ENCODE data around the gene PLBD1. TPM values are rescaled to one million over a fixed set of nuclear protein-coding genes. Genes with fewer than 3 reads are reported as not detected.

PLBD1 gene
- total and polyA plus RNA-seq, 12 donors: 6.4 to 45.1 (median 27.6) TPM

- ATAC-seq: no peak
- no peak for TF ChIP-seq CTCF (IDR thresholded peaks at IDR 0.05)
- no peak for DNase-seq
- H3K4me3 ChIP-seq: no peak overlapping the region
- H3K4me1 ChIP-seq: no peaks in the 10 kb centered on the region
- no peaks in the 10 kb centered on the region for H3K9me3 ChIP-seq
- no peak overlapping the region for H3K27ac ChIP-seq
- 96 to 100% methylated on average over 2 of the region's 2 CpGs for WGBS, 2 donors
- intact Hi-C loops (cut with DNase I): no loop called here
- H3K36me3 ChIP-seq: peaks cover 3 to 100% (median 71%) of the 10 kb centered on the region in 9 donors
- no peaks in the 10 kb centered on the region for H3K27me3 ChIP-seq
These were observed 84.8 kb downstream of the PLBD1 start for GRCh38 chr12:14482886-14483285.

GRCh38 chr12:14482361-14482760, 85.3 kb downstream of the PLBD1 start:
- WGBS, 2 donors: 95 to 100% methylated on average over 1 of the region's 1 CpG
- H3K4me1 ChIP-seq: no peaks in the 10 kb centered on the region
- intact Hi-C loops (cut with DNase I): no loop called here
- peaks cover 3 to 100% (median 76%) of the 10 kb centered on the region in 9 donors for H3K36me3 ChIP-seq
- TF ChIP-seq CTCF (IDR thresholded peaks at IDR 0.05): no peak
- H3K4me3 ChIP-seq: no peak overlapping the region
- no peak for DNase-seq
- no peaks in the 10 kb centered on the region for H3K27me3 ChIP-seq
- ATAC-seq: no peak
- H3K27ac ChIP-seq: no peak overlapping the region
- peaks cover 0 to under 1% (median 0%) of the 10 kb centered on the region in 11 donors for H3K9me3 ChIP-seq

- no peak for TF ChIP-seq CTCF (IDR thresholded peaks at IDR 0.05)
- Histone ChIP-seq H3K27me3 (no peaks in the 10 kb centered on the region), H3K4me1 (no peaks in the 10 kb centered on the region), H3K36me3 (peaks cover 1 to 100% (median 79%) of the 10 kb centered on the region in 9 donors), H3K4me3 (no peak overlapping the region), H3K9me3 (peaks cover 0 to 9% (median 0%) of the 10 kb centered on the region in 11 donors), H3K27ac (no peak overlapping the region)
- intact Hi-C loops (cut with DNase I): no loop called here
- ATAC-seq: no peak
- no peak for DNase-seq
These were observed 86.5 kb downstream of the PLBD1 start for GRCh38 chr12:14481201-14481600.

GRCh38 chr12:14479004-14479403, 88.7 kb downstream of the PLBD1 start:
- Histone ChIP-seq H3K27me3 (no peaks in the 10 kb centered on the region), H3K9me3 (peaks cover 0 to 31% (median 17%) of the 10 kb centered on the region in 11 donors), H3K36me3 (peaks cover 0 to 100% (median 79%) of the 10 kb centered on the region in 9 donors), H3K4me3 (no peak overlapping the region), H3K27ac (no peak overlapping the region), H3K4me1 (no peaks in the 10 kb centered on the region)
- intact Hi-C loops (cut with DNase I): loop anchor here in 1 of 10 donors (2.0 kb wide), 1 partner anchor 36 kb away; no protein-coding TSS in a partner anchor
- ATAC-seq: no peak
- TF ChIP-seq CTCF (IDR thresholded peaks at IDR 0.05): no peak
- DNase-seq: no peak
- 100% methylated on average over 1 of the region's 1 CpG for WGBS, 2 donors

All from heart right ventricle (tissue), 16 donors.